LoVo (cell line): ENCODE results near the gene GSG1L.
A peak's percentile ranks its signal among the peaks of the same experiment; 100 is the strongest.
"Not testable (repeated sequence)": the region's sequence is repeated elsewhere in the genome, so short reads cannot be mapped to it uniquely, and the experiment has no call there.

Experiments used
- DNase-seq: peaks from one replicate; pipeline ENCODE4 v3.0.0-alpha.2; 2016; ENCODE audit warnings: low spot score

The GSG1L gene

DNA sequence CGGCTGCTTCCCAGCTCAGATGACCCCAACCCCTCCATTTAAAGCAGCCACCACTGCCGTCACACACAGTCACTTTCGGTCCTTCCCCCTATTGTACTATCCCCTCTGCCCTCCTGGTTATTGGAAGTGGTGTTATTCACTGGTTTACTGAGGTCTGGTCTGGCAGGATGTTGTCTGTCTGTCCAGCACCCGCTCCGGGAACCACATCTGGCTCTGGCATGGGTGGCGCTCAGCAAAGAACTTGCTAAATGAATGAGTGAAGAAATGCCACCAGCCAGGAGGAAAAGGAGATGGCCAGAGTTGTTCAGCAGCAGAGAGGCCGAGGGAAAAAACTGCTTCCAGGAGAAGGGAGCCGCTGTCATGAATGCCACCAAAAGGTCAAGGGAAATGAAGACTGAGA, 161.6 kb downstream of the GSG1L start:
- DNase-seq = no peak

GRCh38 chr16:27899736-27900135, 163.8 kb downstream of the GSG1L start:
- no peak for DNase-seq

DNA sequence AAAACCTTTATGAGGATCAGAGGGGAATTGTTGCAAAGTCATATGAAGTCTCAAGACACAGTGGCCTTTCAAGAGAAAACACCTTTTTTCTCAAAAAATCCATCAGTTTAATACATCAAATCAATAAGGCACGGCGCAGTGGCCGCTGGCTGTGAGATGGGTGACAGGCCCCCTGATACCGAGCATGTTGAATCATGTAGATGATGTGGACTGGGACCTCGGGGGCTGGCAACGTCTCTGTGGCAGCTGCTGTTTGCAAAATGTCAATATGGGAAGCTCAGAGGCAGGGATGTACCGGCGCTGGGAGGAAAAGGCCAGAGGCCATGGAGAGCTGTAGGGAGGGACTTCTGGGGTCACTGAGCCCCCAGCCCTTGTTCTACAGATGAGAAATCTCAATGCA, 169.1 kb downstream of the GSG1L start:
- DNase-seq = no peak

GRCh38 chr16:27892879-27893278, 170.6 kb downstream of the GSG1L start:
- DNase-seq = no peak

- DNase-seq = no peak
Observed at GRCh38 chr16:27890866-27891265, 172.6 kb downstream of the GSG1L start.

- DNase-seq = no peak
Observed at GRCh38 chr16:27890006-27890405, 173.5 kb downstream of the GSG1L start.

- no peak for DNase-seq
Observed at GRCh38 chr16:27883576-27883975, 179.9 kb downstream of the GSG1L start.

DNA sequence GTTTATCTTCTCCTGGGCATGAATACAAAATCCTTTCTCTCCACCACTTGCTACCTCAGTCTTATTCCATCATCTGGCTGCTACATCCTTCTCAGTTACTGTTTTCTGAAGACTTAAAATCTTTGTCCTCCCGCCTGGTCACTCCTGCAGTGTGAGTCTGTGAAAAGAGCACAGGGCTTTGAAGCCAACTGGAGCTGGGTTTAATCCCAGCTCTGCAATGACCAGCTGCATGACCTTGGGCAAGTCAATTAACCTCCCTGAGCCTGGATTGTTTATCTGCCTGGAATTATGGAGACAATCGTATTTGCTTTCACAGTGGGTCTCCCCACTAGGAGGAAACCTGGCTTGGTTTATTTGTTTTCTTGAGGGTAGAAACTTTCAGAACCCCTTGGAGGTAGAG, 183.2 kb downstream of the GSG1L start:
- DNase-seq = no peak

- no peak for DNase-seq
Observed at GRCh38 chr16:27879601-27880247, 183.8 kb downstream of the GSG1L start.

DNA sequence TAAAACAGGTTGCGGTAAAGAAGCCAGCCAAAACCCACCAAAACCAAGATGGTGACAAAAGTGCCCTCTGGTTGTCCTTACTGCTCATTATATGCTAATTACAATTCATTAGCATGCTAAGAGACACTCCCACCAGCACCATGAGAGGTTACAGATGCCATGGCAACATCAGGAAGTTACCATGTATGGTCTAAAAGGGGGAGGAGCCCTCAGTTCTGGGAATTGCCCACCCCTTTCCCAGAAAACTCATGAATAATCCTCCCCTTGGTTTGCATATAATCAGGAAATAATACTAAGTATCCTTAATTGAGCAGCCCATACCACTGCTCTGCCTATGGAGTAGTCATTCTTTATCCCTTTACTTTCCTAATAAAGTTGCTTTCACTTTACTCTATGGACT, 190.9 kb downstream of the GSG1L start:
- not testable (repeated sequence) for DNase-seq

DNA sequence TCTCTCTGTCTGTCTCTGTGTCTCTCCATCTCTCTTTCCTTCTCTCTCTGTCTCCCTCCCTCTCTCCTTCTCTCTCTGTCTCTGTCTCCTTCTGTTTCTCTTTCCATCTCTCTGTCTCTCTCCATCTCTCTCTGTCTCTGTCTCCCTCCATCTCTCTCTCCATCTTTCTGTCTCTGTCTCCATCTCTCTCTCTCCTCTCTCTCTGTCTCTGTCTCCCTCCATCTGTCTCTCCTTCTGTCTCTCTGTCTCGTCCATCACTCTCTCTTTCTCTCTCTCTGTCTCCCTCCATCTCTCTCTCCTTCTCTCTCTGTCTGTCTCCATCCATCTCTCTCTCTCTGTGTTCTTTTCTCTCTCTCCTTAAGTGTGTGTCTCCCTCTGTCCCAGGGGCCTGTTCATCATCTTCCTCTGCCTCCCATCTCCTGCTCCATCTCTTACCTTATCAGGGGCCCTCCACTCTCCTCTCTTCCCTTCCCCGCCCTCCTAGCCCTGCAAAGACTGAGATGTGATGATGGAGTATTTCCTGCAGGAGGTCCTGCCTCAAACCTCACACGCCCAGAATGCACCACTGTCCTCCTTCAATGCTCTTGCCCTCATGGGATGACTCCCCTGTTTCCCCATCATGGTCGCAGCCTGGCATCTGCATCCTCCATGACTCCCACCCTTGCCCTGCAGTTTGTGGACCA, 193.3 kb downstream of the GSG1L start:
- DNase-seq = no peak

DNA sequence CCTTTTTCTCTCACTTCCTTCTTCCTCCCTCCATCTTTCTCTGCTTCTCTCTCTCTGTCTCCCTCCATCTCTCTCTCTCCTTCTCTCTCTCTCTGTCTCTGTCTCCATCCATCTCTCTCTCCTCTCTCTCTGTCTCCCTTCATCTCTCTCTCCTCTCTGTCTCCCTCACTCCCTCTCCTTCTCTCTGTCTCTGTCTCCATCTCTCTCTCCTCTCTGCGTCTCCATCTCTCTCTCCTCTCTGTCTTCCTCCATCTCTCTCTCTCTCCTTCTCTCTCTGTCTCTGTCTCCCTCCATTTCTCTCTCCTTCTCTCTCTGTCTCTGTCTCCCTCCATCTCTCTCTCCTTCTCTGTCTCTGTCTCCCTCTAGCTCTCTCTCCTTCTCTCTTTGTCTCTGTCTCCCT, 194.1 kb downstream of the GSG1L start:
- no peak for DNase-seq

- no peak for DNase-seq
Observed at GRCh38 chr16:27868180-27868579, 195.3 kb downstream of the GSG1L start.

DNA sequence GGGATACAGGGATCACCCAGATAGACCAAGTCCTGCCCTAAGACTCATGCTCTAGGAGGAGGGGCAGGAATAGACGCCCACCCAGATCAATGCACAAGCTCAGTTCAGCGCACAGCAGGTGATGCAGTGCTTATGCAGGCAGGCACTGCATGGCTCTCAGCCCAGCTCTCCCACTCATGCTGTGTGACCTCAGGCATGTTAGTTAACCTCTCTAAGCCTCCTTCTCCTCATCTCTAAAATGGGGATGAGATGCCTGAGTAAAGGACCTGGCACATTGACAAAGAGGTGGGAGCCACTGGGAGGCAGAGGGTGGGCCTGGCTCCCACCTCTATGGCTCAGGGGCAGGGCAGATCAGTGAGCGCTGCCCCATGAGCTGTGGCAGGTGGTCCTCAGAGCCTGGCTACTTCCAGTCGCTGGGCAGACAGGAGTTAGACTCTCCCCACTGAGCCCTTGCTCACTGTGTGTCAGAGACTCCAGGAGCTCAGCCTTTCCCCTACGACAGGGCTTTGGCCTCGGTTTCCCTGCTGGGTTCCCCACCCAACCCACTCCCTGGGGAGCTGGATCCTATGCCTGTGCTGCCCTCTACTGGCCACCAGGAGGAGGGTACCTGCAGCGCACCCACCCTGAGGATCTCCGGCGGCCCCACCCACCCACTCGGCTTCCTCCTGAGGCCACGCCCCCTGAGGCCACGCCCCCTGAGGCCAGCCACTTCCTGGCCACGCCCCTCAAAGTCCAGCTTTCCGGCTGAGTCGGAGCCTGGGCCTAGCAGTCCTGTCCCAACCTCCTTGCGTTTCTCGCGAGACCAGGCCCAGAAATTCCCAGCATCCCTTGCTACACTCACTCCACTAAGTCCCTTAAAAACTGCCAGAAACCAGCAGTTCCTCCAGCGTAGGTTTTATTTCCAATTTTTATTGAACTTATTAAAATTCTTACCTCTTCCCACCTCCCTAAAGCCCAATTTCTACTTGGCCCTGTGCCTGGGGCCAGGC, 196.1 kb downstream of the GSG1L start:
- peak; percentile 41 for DNase-seq

DNA sequence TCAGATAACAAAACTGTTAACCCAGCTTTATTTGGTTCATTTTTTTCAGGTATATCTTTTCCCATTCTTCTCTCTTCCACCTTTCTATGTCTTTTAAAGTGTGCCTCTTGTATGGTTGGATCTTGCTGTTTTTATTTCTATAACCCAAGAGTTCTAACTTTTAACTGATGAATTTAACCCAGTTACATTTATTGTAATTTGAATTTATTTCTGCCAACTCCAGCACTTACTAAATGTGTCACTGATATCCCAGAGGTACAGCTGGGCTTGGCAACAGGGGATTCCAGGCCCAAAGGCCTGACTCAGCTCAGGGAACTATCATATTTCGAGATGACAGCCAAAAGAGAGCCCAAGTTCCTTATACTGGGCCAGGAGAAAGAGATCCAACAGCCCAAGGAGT, 200.1 kb downstream of the GSG1L start:
- DNase-seq = no peak

DNA sequence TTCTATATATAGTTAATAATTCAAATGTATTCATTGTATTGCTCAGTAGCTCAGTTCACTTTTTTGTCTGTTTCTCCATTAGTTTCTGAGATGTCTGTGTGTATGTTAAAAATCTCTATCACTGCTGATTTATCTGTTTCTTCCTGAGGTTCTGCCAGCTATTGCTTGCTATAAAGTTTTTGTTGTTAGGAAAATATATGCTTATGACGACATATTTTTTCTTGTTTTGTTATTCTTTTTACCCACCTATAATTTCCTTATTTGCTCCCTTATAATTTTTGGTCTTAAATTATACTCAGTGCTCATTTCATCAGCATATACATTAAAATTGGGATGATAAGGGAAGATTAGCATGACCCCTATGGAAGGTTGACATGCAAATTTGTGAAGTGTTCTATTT, 200.6 kb downstream of the GSG1L start:
- no peak for DNase-seq

GRCh38 chr16:27860091-27860490, 203.4 kb downstream of the GSG1L start:
- DNase-seq = no peak

GRCh38 chr16:27859020-27859419, 204.5 kb downstream of the GSG1L start:
- DNase-seq = no peak

DNA sequence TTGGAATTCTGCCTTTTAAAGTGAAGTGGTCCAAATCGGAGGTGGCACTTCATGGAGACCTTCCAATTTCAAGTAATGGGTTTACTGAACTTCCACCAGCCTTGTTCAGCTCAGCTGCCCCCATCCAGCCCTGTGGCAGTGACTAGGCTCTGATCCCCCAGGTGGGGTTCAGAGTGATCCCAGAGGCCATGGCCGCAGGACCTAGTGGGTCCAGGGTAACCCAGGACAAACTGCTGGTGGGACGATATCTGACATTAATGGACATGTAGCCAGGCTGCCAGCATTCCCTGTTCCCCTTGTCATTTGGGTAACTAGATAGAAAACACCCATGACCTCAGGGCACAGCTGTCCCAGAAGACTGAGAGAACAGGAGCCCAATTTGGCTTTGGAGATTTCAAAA, 209.9 kb downstream of the GSG1L start:
- no peak for DNase-seq

DNA sequence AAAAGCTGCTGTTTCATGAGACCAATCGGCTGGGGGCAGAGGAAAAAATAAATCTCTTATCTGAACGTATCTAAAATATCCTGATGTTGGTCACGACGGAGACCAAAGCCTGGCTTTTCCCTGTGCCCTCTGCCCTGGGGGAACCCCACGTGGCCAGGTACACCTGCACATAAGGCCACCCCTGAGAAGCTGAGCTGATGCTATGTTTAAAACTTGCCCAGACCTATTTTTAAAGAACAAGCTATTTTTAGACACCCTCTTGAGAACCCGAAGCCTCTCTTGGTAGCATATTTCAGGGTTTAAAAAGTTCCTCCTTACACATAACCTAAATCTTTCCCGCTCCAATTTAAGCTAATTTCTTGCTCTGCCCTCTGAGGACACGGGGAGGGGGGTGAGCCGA, 210.4 kb downstream of the GSG1L start:
- no peak for DNase-seq

- no peak for DNase-seq
Observed at GRCh38 chr16:27852681-27853080, 210.8 kb downstream of the GSG1L start.

- DNase-seq = no peak
Observed at GRCh38 chr16:27852116-27852515, 211.4 kb downstream of the GSG1L start.

DNA sequence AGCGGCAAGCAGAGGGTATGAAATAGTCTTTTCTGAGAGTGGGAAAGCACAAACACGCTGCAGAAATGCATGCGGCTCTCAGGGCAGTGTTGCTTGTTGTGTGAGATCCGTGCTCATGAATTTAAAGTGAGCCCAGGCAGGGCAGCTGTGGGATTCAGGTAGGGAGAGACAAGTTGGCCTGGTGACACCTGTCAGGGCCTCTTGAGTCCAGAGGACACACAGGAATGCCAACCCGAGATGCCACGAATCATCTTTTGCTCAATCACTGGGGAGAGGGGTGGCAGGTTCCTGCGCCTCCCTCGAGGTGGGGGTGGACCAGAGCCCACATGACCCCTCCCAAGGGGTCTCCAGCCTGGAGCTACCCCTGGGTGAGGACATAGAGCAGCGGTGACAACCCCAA, 211.9 kb downstream of the GSG1L start:
- DNase-seq = no peak
